GM18511 (cell line): ENCODE data around the gene ZNF207.
"Not testable (repeated sequence)": the region's sequence is repeated elsewhere in the genome, so short reads cannot be mapped to it uniquely, and the experiment has no call there.

Experiments used
- ATAC-seq: cut with Tn5 transposase; IDR thresholded peaks from one replicate; pipeline ENCODE4 v1.9.1; 2021; ENCODE audit warnings: mild to moderate bottlenecking, moderate library complexity; ENCODE audit not compliant: unreplicated experiment

ZNF207 gene

GRCh38 chr17:32385121-32385520, 35.2 kb downstream of the ZNF207 start:
- ATAC-seq: no peak

GRCh38 chr17:32385971-32386370, 36.0 kb downstream of the ZNF207 start:
- ATAC-seq: no peak

- ATAC-seq: no peak
Measured at GRCh38 chr17:32386844-32387243, 36.9 kb downstream of the ZNF207 start.

- not testable (repeated sequence) for ATAC-seq
Measured at GRCh38 chr17:32388128-32388527, 38.2 kb downstream of the ZNF207 start.

GRCh38 chr17:32388613-32389459, 38.9 kb downstream of the ZNF207 start:
- no peak for ATAC-seq

GRCh38 chr17:32393904-32394303, 43.9 kb downstream of the ZNF207 start:
- no peak for ATAC-seq

- ATAC-seq: no peak
Measured at GRCh38 chr17:32396343-32396742, 46.4 kb downstream of the ZNF207 start.

GRCh38 chr17:32398946-32399345, 49.0 kb downstream of the ZNF207 start:
- ATAC-seq: no peak

- not testable (repeated sequence) for ATAC-seq
Measured at GRCh38 chr17:32410085-32410484, 60.1 kb downstream of the ZNF207 start.

GRCh38 chr17:32426894-32427293, 76.9 kb downstream of the ZNF207 start:
- ATAC-seq: no peak

GRCh38 chr17:32429598-32429997, 79.6 kb downstream of the ZNF207 start:
- no peak for ATAC-seq
